ENCODE results near the gene IFI27L1.

DNA sequence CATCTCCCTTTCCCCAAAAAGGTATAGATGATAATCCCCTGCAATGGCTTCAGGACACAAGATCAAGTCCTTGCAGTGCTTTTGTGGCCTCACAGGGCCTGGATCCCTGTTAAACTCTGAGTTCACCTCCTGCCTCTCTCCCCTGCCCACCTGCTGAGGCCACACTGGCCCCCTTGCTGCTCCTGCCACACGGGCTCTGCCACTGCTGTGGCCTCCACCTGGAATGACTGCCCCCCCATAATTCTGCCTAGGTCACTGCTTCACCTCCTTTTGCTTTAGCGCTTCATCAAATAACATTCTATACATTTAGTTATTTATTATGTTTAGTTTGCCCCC, 28.8 kb downstream of the IFI27L1 start:
- TF ChIP-seq CTCF (conservative IDR thresholded peaks at IDR 0.05 in 1 of 2, IDR thresholded peaks at IDR 0.05 in 1 of 2; ENCODE audit: low read depth in 1 of 2, low read length in 2 of 2) (no peak), EZH2 (IDR thresholded peaks at IDR 0.05; ENCODE audit: low read length, missing control alignments) (no peak)

Measured in fibroblast of lung (primary cell).